ENCODE measurements around the gene SEC23B. TPM values are rescaled to one million over a fixed set of nuclear protein-coding genes. Genes with fewer than 3 reads are reported as not detected.

Gene SEC23B
- polyA plus RNA-seq, 3 donors = 38.9 to 88.1 (median 68.4) TPM

DNA sequence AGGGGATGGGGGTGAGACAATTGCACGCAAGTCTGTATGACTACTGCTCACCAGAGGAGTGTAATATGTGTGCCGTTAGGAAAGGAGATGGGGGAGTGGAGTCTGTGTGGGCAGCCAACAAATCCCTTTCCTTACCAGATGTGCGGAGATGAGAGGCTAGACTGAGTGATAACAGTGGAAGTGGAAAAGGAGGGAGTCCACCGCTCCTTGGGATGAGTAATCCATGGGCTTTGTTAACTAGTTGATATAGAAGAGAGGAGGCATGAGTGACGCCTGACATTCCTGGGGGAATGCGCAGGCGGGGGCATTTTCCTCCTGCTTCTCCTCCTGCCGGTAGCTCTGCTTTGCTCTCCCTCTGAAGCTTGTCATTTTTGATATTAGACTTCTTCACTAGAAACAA, 46.0 kb downstream of the SEC23B start:
- 100% methylated on average over 2 of the region's 8 CpGs for WGBS (ENCODE audit: insufficient coverage)
- Histone ChIP-seq H3K4me2 (replicated peaks; ENCODE audit: extremely low read depth, low read length, poor library complexity, severe bottlenecking) (no peak overlapping the region), H3K27me3 (ENCODE audit: control insufficient read depth in 2 of 2, insufficient read depth in 2 of 2, low read length in 2 of 2) (no peaks in the 10 kb centered on the region), H3K9ac (ENCODE audit: insufficient read depth, low read length, poor library complexity, severe bottlenecking) (no peak overlapping the region), H2AFZ (ENCODE audit: insufficient read depth, low read depth, low read length, poor library complexity, severe bottlenecking) (no peak overlapping the region), H3K4me3 (replicated peaks in 1 of 3; ENCODE audit: low read depth in 2 of 3, low read length in 3 of 3) (no peak overlapping the region), H4K20me1 (ENCODE audit: insufficient read depth, low read length) (no peaks in the 10 kb centered on the region), H3K79me2 (ENCODE audit: insufficient read depth, low read length) (no peaks in the 10 kb centered on the region), H3K36me3 (replicated peaks in 1 of 2; ENCODE audit: control insufficient read depth in 1 of 2, insufficient read depth in 2 of 2, low read length in 2 of 2) (peaks cover 86 to 98% of the 10 kb centered on the region in 2 donors), H3K27ac (ENCODE audit: low read depth in 1 of 2, low read length in 2 of 2) (no peak overlapping the region), H3K9me3 (replicated peaks in 1 of 2; ENCODE audit: control insufficient read depth in 1 of 2, insufficient read depth in 1 of 2, low read length in 2 of 2) (peaks cover 0 to 15% of the 10 kb centered on the region in 2 donors), H3K4me1 (ENCODE audit: control insufficient read depth in 1 of 2, insufficient read depth in 2 of 2, low read length in 2 of 2) (no peaks in the 10 kb centered on the region)
- no peak overlapping the region for H3K4me3 Mint-ChIP-seq
- H3K4me1 Mint-ChIP-seq = peaks cover 7% of the 10 kb centered on the region
- no peak for TF ChIP-seq CTCF (IDR thresholded peaks at IDR 0.05)
- peaks cover 72 to 91% of the 10 kb centered on the region in 2 donors for H3K36me3 Mint-ChIP-seq
- intact Hi-C loops (cut with micrococcal nuclease) = no loop called here
- no peak for DNase-seq
- no peak overlapping the region for H3K27ac Mint-ChIP-seq
- peaks cover 0 to 3% (median 0%) of the 10 kb centered on the region in 3 donors for H3K27me3 Mint-ChIP-seq (ENCODE audit: low read depth in 3 of 3)
- H3K9me3 Mint-ChIP-seq = peaks cover 7 to 24% (median 14%) of the 10 kb centered on the region in 7 donors

DNA sequence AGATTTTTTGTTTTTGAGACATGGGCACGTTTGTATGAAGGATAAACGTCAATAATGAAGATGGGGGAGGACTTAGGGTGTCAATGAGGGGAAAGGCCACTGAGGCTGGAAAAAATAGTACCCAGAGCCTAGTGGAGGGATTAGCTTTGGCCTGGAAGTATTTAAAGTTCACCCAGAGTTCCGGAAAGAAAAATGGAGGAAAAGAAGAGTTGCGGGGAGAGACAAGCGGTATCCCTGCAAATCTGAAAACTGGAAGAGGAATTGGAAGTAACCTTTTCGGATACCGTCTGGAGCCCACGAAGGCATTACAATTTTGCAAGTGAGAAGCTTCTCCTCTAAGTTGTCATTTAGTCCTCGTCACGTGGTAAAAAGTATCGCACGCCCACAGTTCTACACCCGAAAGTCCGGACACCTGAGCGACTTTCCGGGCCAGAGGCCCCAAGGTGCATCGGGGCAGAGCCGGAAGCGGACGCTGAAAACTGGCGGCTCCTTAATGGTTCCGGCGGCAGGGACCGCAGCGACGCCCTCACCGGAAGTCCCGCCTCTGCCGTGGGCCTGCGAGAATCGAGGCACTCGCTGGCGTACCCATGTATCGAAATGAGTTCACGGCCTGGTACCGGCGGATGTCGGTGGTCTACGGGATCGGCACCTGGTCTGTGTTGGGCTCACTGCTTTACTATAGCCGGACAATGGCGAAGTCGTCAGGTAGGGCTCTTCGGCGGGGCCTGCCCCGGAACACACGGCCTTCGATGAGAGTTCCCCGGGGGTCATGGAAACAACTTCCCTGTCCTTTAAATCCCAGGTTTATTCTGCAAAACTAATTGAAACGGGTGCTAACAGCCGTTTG, 59.4 kb downstream of the SEC23B start, which contains the start of gene SMIM26:
Gene SMIM26, plus strand, starts transcription at position 541 of the 847 bp plus-strand sequence. Its CDS starts 47 bp downstream, at position 588.
- TF ChIP-seq CTCF (IDR thresholded peaks at IDR 0.05) = no peak
- intact Hi-C loops (cut with micrococcal nuclease) = loop anchor here (5.0 to 10.0 kb wide), 2 partner anchors 60 to 228 kb away; partner anchors contain the start of gene SEC23B (in 2 of the 2)
- peak within 1 kb of the TSS; percentile 92 for H3K4me3 Mint-ChIP-seq
- H3K9me3 Mint-ChIP-seq = peaks cover 0 to 4% (median 0%) of the 10 kb centered on the region in 7 donors
- Histone ChIP-seq H3K79me2 (ENCODE audit: insufficient read depth, low read length) (peaks cover 29% of the 10 kb centered on the region), H3K4me2 (replicated peaks; ENCODE audit: extremely low read depth, low read length, poor library complexity, severe bottlenecking) (peak within 1 kb of the TSS; percentile 79), H3K4me1 (ENCODE audit: control insufficient read depth in 1 of 2, insufficient read depth in 2 of 2, low read length in 2 of 2) (peaks cover 26 to 34% of the 10 kb centered on the region in 2 donors), H3K4me3 (replicated peaks in 1 of 3; ENCODE audit: low read depth in 2 of 3, low read length in 3 of 3) (peak within 1 kb of the TSS; percentile 77 to 93 (median 79)), H3K27ac (ENCODE audit: low read depth in 1 of 2, low read length in 2 of 2) (peak within 1 kb of the TSS; percentile 56 to 95), H2AFZ (ENCODE audit: insufficient read depth, low read depth, low read length, poor library complexity, severe bottlenecking) (peak within 1 kb of the TSS; percentile 94), H3K9me3 (replicated peaks in 1 of 2; ENCODE audit: control insufficient read depth in 1 of 2, insufficient read depth in 1 of 2, low read length in 2 of 2) (no peaks in the 10 kb centered on the region), H3K9ac (ENCODE audit: insufficient read depth, low read length, poor library complexity, severe bottlenecking) (peak within 1 kb of the TSS; percentile 89), H4K20me1 (ENCODE audit: insufficient read depth, low read length) (no peaks in the 10 kb centered on the region), H3K36me3 (replicated peaks in 1 of 2; ENCODE audit: control insufficient read depth in 1 of 2, insufficient read depth in 2 of 2, low read length in 2 of 2) (peaks cover 9 to 28% of the 10 kb centered on the region in 2 donors), H3K27me3 (ENCODE audit: control insufficient read depth in 2 of 2, insufficient read depth in 2 of 2, low read length in 2 of 2) (no peaks in the 10 kb centered on the region)
- DNase-seq = peak; percentile 76 to 84 (median 83)
- H3K36me3 Mint-ChIP-seq = peaks cover 20 to 31% of the 10 kb centered on the region in 2 donors
- H3K4me1 Mint-ChIP-seq = peaks cover 28% of the 10 kb centered on the region
- peak within 1 kb of the TSS; percentile 93 to 99 (median 97) for H3K27ac Mint-ChIP-seq
- peaks cover 0 to 2% (median 0%) of the 10 kb centered on the region in 3 donors for H3K27me3 Mint-ChIP-seq (ENCODE audit: low read depth in 3 of 3)
- under 1% methylated on average over 45 of the region's 51 CpGs for WGBS (ENCODE audit: insufficient coverage)

All from CD14-positive monocyte (primary cell).